H1 (cell line): ENCODE measurements around the gene WWP2. TPM values are rescaled to one million over a fixed set of nuclear protein-coding genes. Genes with fewer than 3 reads are reported as not detected.

Source experiments
- CTCF ChIA-PET: fragments of 300-600 bp; sonication (Branson Sonifier 250); formaldehyde crosslinking; loops from one replicate; lab custom pipeline; 2021; ENCODE audit not compliant: partially characterized antibody; lab: Charles Lee
- POLR2A ChIA-PET: fragments of 300-600 bp; sonication (Branson Sonifier 250); formaldehyde crosslinking; loops from one replicate; lab custom pipeline; 2021; ENCODE audit warnings: inconsistent platforms; ENCODE audit not compliant: partially characterized antibody; lab: Charles Lee
- DNase-seq, 2 experiments: peaks; one replicate each; pipeline versions ENCODE4 v3.0.0 to v3.0.0-alpha.2; 2010 to 2022; ENCODE audit warnings: low spot score in 2 of 2, low read depth in 1 of 2, mixed read lengths in 1 of 2
- FAIRE-seq: peaks from 2 replicates; lab custom pipeline; 2011; peaks lifted over from hg19 to GRCh38; lab: Jason Lieb, UNC
- H2AFZ ChIP-seq: 2 replicates; pipeline ENCODE4 v1.8.1; 2012; ENCODE audit warnings: low read length, inconsistent platforms
- H2AK5ac ChIP-seq: 2 replicates; pipeline ENCODE4 v1.6.1; 2013; ENCODE audit warnings: low read depth, low read length
- H2BK120ac ChIP-seq: replicated peaks from 2 replicates; pipeline ENCODE3; 2013; ENCODE audit warnings: low read depth, low read length, inconsistent platforms
- H2BK12ac ChIP-seq: 2 replicates; pipeline ENCODE4 v1.6.1; 2013; ENCODE audit warnings: low read depth, low read length
- H2BK15ac ChIP-seq: 2 replicates; pipeline ENCODE4 v1.6.1; 2013; ENCODE audit warnings: low read length
- H2BK20ac ChIP-seq: 2 replicates; pipeline ENCODE4 v1.6.1; 2013; ENCODE audit warnings: low read length
- H2BK5ac ChIP-seq: 2 replicates; pipeline ENCODE4 v1.6.1; 2013; ENCODE audit warnings: low read depth, low read length
- H3K14ac ChIP-seq: 2 replicates; pipeline ENCODE4 v1.6.1; 2013; ENCODE audit warnings: inconsistent platforms; ENCODE audit not compliant: insufficient read length
- H3K18ac ChIP-seq: 2 replicates; pipeline ENCODE4 v1.6.1; 2013; ENCODE audit warnings: low read length; ENCODE audit errors: extremely low read depth
- H3K23ac ChIP-seq: 2 replicates; pipeline ENCODE4 v1.6.1; 2013; ENCODE audit warnings: inconsistent platforms; ENCODE audit not compliant: insufficient read length
- H3K23me2 ChIP-seq: 2 replicates; pipeline ENCODE4 v1.6.1; 2013; ENCODE audit warnings: low read depth, low read length
- H3K27ac ChIP-seq: 2 replicates; pipeline ENCODE4 v1.6.1; 2011; ENCODE audit warnings: low read depth, low read length, inconsistent platforms
- H3K27me3 ChIP-seq, 4 experiments: replicated peaks in 1 of 4; 1 replicate in 1 of 4; 2 replicates in 3 of 4; pipeline versions ENCODE4 v1.6.1 to v1.8.1; 2011 to 2013; ENCODE audit warnings: low read length in 3 of 4, mild to moderate bottlenecking in 3 of 4, inconsistent platforms in 2 of 4, mixed read lengths in 2 of 4, moderate library complexity in 1 of 4; ENCODE audit not compliant: control insufficient read depth in 3 of 4, insufficient read depth in 3 of 4; ENCODE audit errors: extremely low read depth in 1 of 4
- H3K36me3 ChIP-seq, 4 experiments: 2 replicates each; pipeline versions ENCODE4 v1.6.1 to v1.8.1; 2011 to 2013; ENCODE audit warnings: mild to moderate bottlenecking in 4 of 4, low read length in 3 of 4, moderate library complexity in 2 of 4, control low read depth in 1 of 4, inconsistent platforms in 1 of 4; ENCODE audit not compliant: insufficient read depth in 4 of 4, control insufficient read depth in 2 of 4
- H3K4ac ChIP-seq: replicated peaks from 2 replicates; pipeline ENCODE3; 2013; ENCODE audit warnings: low read length, low read depth, mixed read lengths, inconsistent platforms; ENCODE audit not compliant: insufficient read length
- H3K4me1 ChIP-seq, 4 experiments: replicated peaks in 1 of 4; 1 replicate in 1 of 4; 2 replicates in 3 of 4; pipeline versions ENCODE4 v1.6.1 to v1.8.1; 2011 to 2013; ENCODE audit warnings: low read length in 3 of 4, inconsistent platforms in 2 of 4, mixed read lengths in 1 of 4; ENCODE audit not compliant: insufficient read depth in 4 of 4, control insufficient read depth in 3 of 4
- H3K4me2 ChIP-seq, 2 experiments: 2 replicates each; pipeline versions ENCODE4 v1.6.1 to v1.8.1; 2011 to 2013; ENCODE audit warnings: low read depth in 2 of 2, low read length in 2 of 2, control low read depth in 1 of 2, inconsistent platforms in 1 of 2, mild to moderate bottlenecking in 1 of 2; ENCODE audit not compliant: insufficient read depth in 1 of 2
- H3K4me3 ChIP-seq, 4 experiments: fragments of 200-600, 300-600 bp in 1 of 4; sonication (generic), shearing (Covaris generic), sonication (Bioruptor Twin) in 1 of 4; 2 replicates each; pipeline versions ENCODE4 v1.5.1 to v1.8.1; 2011 to 2016; ENCODE audit warnings: low read length in 4 of 4, low read depth in 3 of 4, control low read depth in 2 of 4, inconsistent platforms in 2 of 4, mild to moderate bottlenecking in 2 of 4, mixed read lengths in 1 of 4, moderate library complexity in 1 of 4; ENCODE audit not compliant: insufficient read depth in 2 of 4; ENCODE audit errors: extremely low read depth in 1 of 4
- H3K56ac ChIP-seq: replicated peaks from 2 replicates; pipeline ENCODE3; 2013; ENCODE audit warnings: low read depth, mild to moderate bottlenecking, mixed read lengths, low read length, inconsistent platforms; ENCODE audit not compliant: insufficient read length
- H3K79me1 ChIP-seq: 2 replicates; pipeline ENCODE4 v1.6.1; 2013; ENCODE audit warnings: low read depth, low read length, control low read depth
- H3K79me2 ChIP-seq, 2 experiments: 2 replicates each; pipeline versions ENCODE4 v1.6.1 to v1.8.1; 2012 to 2013; ENCODE audit warnings: low read length in 2 of 2, mild to moderate bottlenecking in 2 of 2, inconsistent platforms in 1 of 2; ENCODE audit not compliant: insufficient read depth in 2 of 2, control insufficient read depth in 1 of 2
- H3K9ac ChIP-seq, 4 experiments: replicated peaks in 1 of 4; 1 replicate in 1 of 4; 2 replicates in 3 of 4; pipeline versions ENCODE4 v1.6.1 to v1.8.1; 2011 to 2013; ENCODE audit warnings: low read depth in 3 of 4, low read length in 3 of 4, control low read depth in 2 of 4, mild to moderate bottlenecking in 2 of 4, moderate library complexity in 2 of 4, inconsistent platforms in 1 of 4; ENCODE audit errors: extremely low read depth in 1 of 4
- H3K9me3 ChIP-seq, 2 experiments: 2 replicates each; pipeline versions ENCODE4 v1.6.1 to v1.8.1; 2012 to 2013; ENCODE audit warnings: mild to moderate bottlenecking in 2 of 2, moderate library complexity in 2 of 2, control low read depth in 1 of 2, inconsistent platforms in 1 of 2, low read depth in 1 of 2, low read length in 1 of 2, mixed read lengths in 1 of 2; ENCODE audit not compliant: insufficient read depth in 2 of 2
- H4K20me1 ChIP-seq, 2 experiments: replicated peaks in 1 of 2; 2 replicates each; pipeline versions ENCODE3 to v1.8.1; 2011 to 2013; ENCODE audit warnings: inconsistent platforms in 2 of 2, low read length in 2 of 2, mild to moderate bottlenecking in 1 of 2; ENCODE audit not compliant: insufficient read depth in 2 of 2, control insufficient read depth in 1 of 2
- H4K5ac ChIP-seq: 2 replicates; pipeline ENCODE4 v1.6.1; 2013; ENCODE audit warnings: low read length, low read depth, mixed read lengths, inconsistent platforms; ENCODE audit not compliant: insufficient read length
- H4K8ac ChIP-seq: 2 replicates; pipeline ENCODE4 v1.8.0; 2013; ENCODE audit warnings: mild to moderate bottlenecking, moderate library complexity, low read length, inconsistent platforms; ENCODE audit not compliant: insufficient read depth; ENCODE audit errors: extremely low read depth
- H4K91ac ChIP-seq: replicated peaks from 2 replicates; pipeline ENCODE3; 2013; ENCODE audit warnings: low read length, mixed read lengths, inconsistent platforms; ENCODE audit not compliant: insufficient read length
- BCL11A ChIP-seq, 2 experiments: IDR thresholded peaks; one replicate each; pipeline ENCODE4 v1.6.1; 2011; ENCODE audit warnings: low read depth in 2 of 2, low read length in 2 of 2, mild to moderate bottlenecking in 2 of 2
- RBBP5 ChIP-seq: IDR thresholded peaks from 2 replicates; pipeline ENCODE4 v1.7.1; 2012; ENCODE audit warnings: low read depth, mild to moderate bottlenecking, inconsistent platforms, low read length, moderate library complexity, borderline replicate concordance
- SAP30 ChIP-seq: fragments of 300-600 bp; sonication (generic); IDR thresholded peaks from 2 replicates; pipeline ENCODE4 v1.7.1; 2012; ENCODE audit warnings: low read length, moderate library complexity, mild to moderate bottlenecking, inconsistent platforms; ENCODE audit not compliant: insufficient read depth, insufficient replicate concordance
- WGBS, 2 experiments: shearing (Covaris generic) in 1 of 2; methylation state at CpG; one replicate each; pipeline versions ENCODE4 v1.1.6 to v1.1.7; 2013 to 2015; ENCODE audit warnings: low lambda C conversion rate in 2 of 2, mixed read lengths in 2 of 2, inconsistent platforms in 1 of 2, low coverage in 1 of 2, missing lambda C conversion rate in 1 of 2; ENCODE audit not compliant: insufficient replicate concordance in 2 of 2, insufficient coverage in 1 of 2, insufficient read length in 1 of 2; ENCODE audit errors: extremely low coverage in 1 of 2, missing lambda C conversion rate in 1 of 2; 5-methylcytosine and 5-hydroxymethylcytosine counted together
- polyA plus RNA-seq, 7 experiments: library from polyadenylated mRNA; depleted of rRNA in 3 of 7; stranded (reverse) in 5 of 7; unstranded in 2 of 7; fragments of >200 nt in 5 of 7; fragments of 200-250 nt in 2 of 7; gene quantifications; 1 replicate in 5 of 7; 2 replicates in 1 of 7; 4 replicates in 1 of 7; pipeline versions ENCODE4 v1.2.1 to v1.2.3, GENCODE V29; 2011 to 2013; ENCODE audit warnings: missing spikeins in 2 of 7, mixed read lengths in 2 of 7
- total RNA-seq: library from RNA; stranded (reverse); fragmentation: NEBNext Ultra II Directional; extraction: Animal tissue kit (Norgen Biotek cat#: 25700); gene quantifications from 2 replicates; pipeline ENCODE4 v1.2.1, GENCODE V29; 2021

WWP2 gene
- total and polyA plus RNA-seq, 2 of the 8 experiments (the other 6 are each of a cell fraction or from before 2014, with no cell fraction given): 14.1 to 42.2 TPM

- peaks cover 0 to 6% (median 3%) of the 10 kb centered on the region in 4 experiments; a peak in 4 of 7 replicates for H3K4me1 ChIP-seq
- no peak overlapping the region for H2BK120ac ChIP-seq
- no peak overlapping the region for H3K14ac ChIP-seq
- no peak overlapping the region for H2BK15ac ChIP-seq
- H3K4me2 ChIP-seq: no peak overlapping the region
- TF ChIP-seq BCL11A (IDR thresholded peaks at IDR 0.05; ENCODE audit: low read depth in 2 of 2, low read length in 2 of 2) (no peak), RBBP5 (no peak), SAP30 (no peak)
- TF ChIP-seq, all 59 proteins: peak for 0
- H3K18ac ChIP-seq: no peak overlapping the region
- WGBS, 2 experiments: 91% methylated on average over 12 of the region's 19 CpGs; no CpG with 5 or more reads in 1 of the 2 experiments
- H2AK5ac ChIP-seq: no peak overlapping the region
- 0 out of 2 replicates have a peak overlapping the region, but pooled peaks have one; percentile 44 for H2BK5ac ChIP-seq
- H3K79me1 ChIP-seq: no peaks in the 10 kb centered on the region; the same call in 1 of the 2 replicates
- no peaks in the 10 kb centered on the region for H4K20me1 ChIP-seq
- no peak overlapping the region for H4K5ac ChIP-seq
- FAIRE-seq (no peak), DNase-seq (no peak)
- no peak overlapping the region for H3K56ac ChIP-seq
- ChIA-PET CTCF (interaction anchor here (7.2 to 9.6 kb wide), 2 partner anchors 14 to 126 kb away, joined by 74 to 123 read pairs; no protein-coding TSS in a partner anchor), POLR2A (no interaction called here)
- peak overlapping the region; percentile 76 for H4K8ac ChIP-seq
- H3K9ac ChIP-seq: no peak overlapping the region
- H3K23me2 ChIP-seq: no peaks in the 10 kb centered on the region
- no peaks in the 10 kb centered on the region for H3K9me3 ChIP-seq
- H3K79me2 ChIP-seq: no peaks in the 10 kb centered on the region
- H3K4me3 ChIP-seq: no peak overlapping the region
- H2BK12ac ChIP-seq: no peak overlapping the region
- H3K4ac ChIP-seq: no peak overlapping the region
- no peak overlapping the region for H2AFZ ChIP-seq
- H3K27me3 ChIP-seq: no peaks in the 10 kb centered on the region
- no peak overlapping the region for H2BK20ac ChIP-seq
- no peak overlapping the region for H3K27ac ChIP-seq
- no peaks in the 10 kb centered on the region; a peak in 2 of 8 replicates for H3K36me3 ChIP-seq
- H3K23ac ChIP-seq: no peak overlapping the region
- no peak overlapping the region for H4K91ac ChIP-seq
Observed at GRCh38 chr16:69924777-69925191, 162.7 kb downstream of the WWP2 start.
